ENCODE measurements around the gene PCDH19. TPM values are rescaled to one million over a fixed set of nuclear protein-coding genes. Genes with fewer than 3 reads are reported as not detected.
A peak's percentile ranks its signal among the peaks of the same experiment; 100 is the strongest.

PCDH19 gene
- total RNA-seq, 1 donor from 2014 or later: 16.4 TPM

- DNase-seq (ENCODE audit: low spot score): peak; percentile 60
- intact Hi-C loops (cut with DNase I): loop anchor here (5.0 kb wide), 1 partner anchor 1401 kb away; no protein-coding TSS in a partner anchor
Measured at GRCh38 chrX:100407784-100408712, 2.0 kb downstream of the PCDH19 start.

GRCh38 chrX:100407147-100407783 lies 2.8 kb downstream of the PCDH19 start:
- intact Hi-C loops (cut with DNase I): loop anchor here (5.0 kb wide), 1 partner anchor 1400 kb away; no protein-coding TSS in a partner anchor
- ATAC-seq (no peak), DNase-seq (ENCODE audit: low spot score) (no peak)

More at GRCh38 chrX:100407784-100408712, 2.0 kb downstream of the PCDH19 start:
- ATAC-seq: peak; percentile 39

- DNase-seq (ENCODE audit: low spot score) (no peak), ATAC-seq (no peak)
- intact Hi-C loops (cut with DNase I): loop anchor here (5.0 kb wide), 1 partner anchor 1398 kb away; no protein-coding TSS in a partner anchor
Measured at GRCh38 chrX:100405424-100405823, 4.6 kb downstream of the PCDH19 start.

- no peak for DNase-seq (ENCODE audit: low spot score)
- intact Hi-C loops (cut with DNase I): loop anchor here (5.0 kb wide), 1 partner anchor 1398 kb away; no protein-coding TSS in a partner anchor
- ATAC-seq: no peak
Measured at GRCh38 chrX:100404851-100405250, 5.2 kb downstream of the PCDH19 start.

DNA sequence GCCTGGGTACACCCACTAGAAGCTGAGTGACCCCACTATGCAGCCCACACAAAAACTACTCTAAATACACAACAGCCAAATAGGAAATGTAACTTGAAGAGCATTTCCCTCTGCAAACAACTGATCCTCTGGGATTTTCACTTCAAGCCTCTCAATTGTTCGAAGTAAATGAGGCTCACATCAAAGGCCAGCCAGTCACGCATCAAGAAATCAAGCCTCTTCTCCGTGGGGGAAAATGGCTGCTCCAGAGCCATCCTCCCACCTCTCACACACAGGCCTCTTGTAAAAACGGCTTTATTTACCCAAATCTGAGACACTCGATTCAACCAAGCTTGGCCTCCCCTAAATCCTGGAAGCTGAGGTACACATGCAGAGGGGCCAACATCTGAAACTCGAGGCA lies 14.3 kb downstream of the PCDH19 start:
- intact Hi-C loops (cut with DNase I): no loop called here
- peak; percentile 13 for ATAC-seq
- no peak for DNase-seq (ENCODE audit: low spot score)

DNA sequence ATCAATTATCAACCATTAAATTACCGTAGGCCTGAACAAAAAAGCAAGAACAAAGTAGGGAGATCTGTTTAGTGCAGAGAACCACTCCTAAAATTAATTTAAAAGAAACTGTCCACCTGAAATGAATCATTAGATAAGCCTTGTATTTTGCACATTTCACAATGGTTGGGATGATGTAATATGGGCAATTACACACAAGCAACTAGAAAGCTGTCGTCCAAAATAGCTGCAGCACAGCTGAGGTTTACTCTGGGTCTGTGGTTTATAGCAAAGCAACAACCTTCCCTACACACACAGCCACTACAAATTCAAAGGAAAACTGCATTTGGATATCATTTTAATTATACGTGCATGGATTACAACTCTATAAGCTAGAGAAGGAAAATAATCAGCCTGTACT lies 28.5 kb downstream of the PCDH19 start:
- DNase-seq (ENCODE audit: low spot score) (no peak), ATAC-seq (no peak)
- intact Hi-C loops (cut with DNase I): no loop called here

DNA sequence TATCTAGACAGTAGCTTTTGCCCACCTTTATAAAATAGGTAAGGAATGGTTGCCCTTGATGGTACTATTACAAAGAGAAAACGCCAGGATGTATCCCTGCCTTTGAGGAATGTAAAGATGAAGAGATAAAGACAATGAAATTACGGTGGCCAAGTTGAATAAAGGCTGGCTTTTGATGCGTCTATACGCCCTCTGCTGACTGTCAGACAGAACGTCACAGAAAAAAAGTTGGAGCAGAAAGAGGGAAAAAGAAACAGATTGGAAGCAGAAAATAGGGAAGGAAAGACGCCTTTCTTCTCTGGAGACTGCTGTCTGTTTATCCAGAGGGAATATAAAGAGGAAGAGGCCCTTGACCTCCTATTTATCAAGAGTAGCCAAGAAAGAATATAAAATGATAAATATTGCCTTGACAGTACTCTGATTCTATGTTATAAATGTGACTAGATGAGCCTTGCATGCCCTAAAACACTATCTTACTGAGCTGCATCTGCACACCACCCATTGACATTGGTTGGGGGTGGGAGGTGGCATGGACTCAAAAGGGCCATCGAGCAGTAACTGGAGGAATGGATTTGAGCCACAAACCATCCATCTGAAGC lies 30.6 kb downstream of the PCDH19 start:
- ATAC-seq (peak; percentile 46), DNase-seq (ENCODE audit: low spot score) (no peak)
- intact Hi-C loops (cut with DNase I): no loop called here

GRCh38 chrX:100377826-100378225 lies 32.2 kb downstream of the PCDH19 start:
- intact Hi-C loops (cut with DNase I): no loop called here
- DNase-seq (ENCODE audit: low spot score): no peak
- ATAC-seq: no peak

GRCh38 chrX:100376576-100376975 lies 33.5 kb downstream of the PCDH19 start:
- intact Hi-C loops (cut with DNase I): no loop called here
- no peak for DNase-seq (ENCODE audit: low spot score)
- no peak for ATAC-seq

DNA sequence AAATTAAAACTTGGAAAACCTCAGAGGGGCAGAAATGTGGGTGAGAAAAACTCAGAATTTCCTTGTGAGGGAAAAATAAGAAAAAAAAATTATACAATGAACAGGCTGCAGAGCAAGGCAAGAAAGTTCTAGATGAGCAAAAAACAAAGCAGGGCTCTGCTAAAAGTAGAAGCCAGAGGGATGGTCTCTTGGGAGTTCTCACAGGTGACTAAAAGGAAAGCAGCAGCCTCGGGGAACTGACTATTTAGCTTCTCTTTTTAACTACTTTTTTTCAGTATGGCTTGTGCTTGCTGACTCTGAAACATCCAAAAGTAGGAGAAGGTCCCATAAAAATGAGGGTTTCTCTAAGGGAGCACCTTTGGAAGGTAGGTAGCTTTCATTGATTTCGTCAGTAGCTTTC lies 36.4 kb downstream of the PCDH19 start:
- intact Hi-C loops (cut with DNase I): no loop called here
- DNase-seq (ENCODE audit: low spot score): no peak
- ATAC-seq: no peak

DNA sequence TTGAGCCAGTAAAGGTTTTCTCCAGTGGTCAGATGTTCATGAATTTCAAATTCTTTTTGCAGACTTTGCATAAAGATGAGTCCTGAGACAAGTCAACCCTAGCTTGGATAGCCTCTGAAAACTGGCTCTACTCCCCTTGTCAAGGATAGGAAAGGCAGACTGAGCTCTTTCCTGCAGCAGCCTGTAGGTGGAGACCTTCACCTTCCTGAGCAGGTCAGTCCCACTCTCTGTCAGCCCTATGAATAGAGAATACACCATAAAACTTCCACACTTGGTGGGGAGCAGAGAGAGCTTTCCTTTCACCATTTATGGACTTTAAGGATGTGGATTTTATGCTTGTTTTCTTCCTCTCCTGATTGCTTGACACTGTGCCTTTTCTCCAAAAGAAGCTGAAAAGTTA lies 41.9 kb downstream of the PCDH19 start:
- ATAC-seq: peak; percentile 26
- intact Hi-C loops (cut with DNase I): no loop called here
- no peak for DNase-seq (ENCODE audit: low spot score)

DNA sequence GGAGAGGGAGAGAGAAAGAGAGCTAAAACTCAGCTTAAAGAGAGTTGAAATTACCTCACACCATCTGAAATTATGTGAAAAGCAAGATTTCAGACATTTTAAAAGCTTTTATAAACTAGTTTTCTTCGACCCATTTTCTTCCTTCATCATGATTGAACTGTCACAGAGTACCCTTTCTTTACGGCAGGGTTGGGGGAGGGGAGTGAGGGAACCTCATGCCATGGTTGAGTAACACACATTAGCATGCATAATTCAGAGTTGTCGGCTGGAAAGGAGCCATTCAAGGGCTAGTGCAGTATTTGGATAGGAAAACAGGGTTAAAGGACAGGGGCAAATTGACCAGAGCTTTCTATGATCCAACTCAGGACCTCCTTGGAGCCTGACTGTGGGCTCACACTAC lies 46.2 kb downstream of the PCDH19 start:
- ATAC-seq (no peak), DNase-seq (ENCODE audit: low spot score) (no peak)
- intact Hi-C loops (cut with DNase I): no loop called here

DNA sequence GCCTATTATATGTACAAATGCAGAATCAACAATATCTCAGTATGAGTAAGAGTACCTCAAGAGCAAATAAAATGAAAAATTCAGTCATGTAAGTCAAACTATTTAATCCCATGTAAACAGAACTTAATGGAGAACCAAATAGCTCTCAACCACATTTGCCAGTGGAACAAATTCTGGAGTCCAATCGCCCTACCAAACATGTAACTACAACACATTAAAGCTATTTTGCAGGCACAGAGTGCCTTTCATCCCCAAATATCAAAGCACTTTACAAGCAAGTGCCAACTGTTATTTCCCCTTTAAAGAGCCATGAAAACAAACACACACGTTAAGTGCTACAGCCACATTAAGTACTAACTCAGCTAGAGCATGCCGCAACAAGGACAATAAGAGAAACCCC lies 51.3 kb downstream of the PCDH19 start:
- DNase-seq (ENCODE audit: low spot score): no peak
- intact Hi-C loops (cut with DNase I): no loop called here
- ATAC-seq: no peak

- ATAC-seq (no peak), DNase-seq (ENCODE audit: low spot score) (no peak)
- intact Hi-C loops (cut with DNase I): no loop called here
Measured at GRCh38 chrX:100356351-100356896, 53.6 kb downstream of the PCDH19 start.

- no peak for DNase-seq (ENCODE audit: low spot score)
- intact Hi-C loops (cut with DNase I): no loop called here
- no peak for ATAC-seq
Measured at GRCh38 chrX:100355680-100356079, 54.4 kb downstream of the PCDH19 start.

DNA sequence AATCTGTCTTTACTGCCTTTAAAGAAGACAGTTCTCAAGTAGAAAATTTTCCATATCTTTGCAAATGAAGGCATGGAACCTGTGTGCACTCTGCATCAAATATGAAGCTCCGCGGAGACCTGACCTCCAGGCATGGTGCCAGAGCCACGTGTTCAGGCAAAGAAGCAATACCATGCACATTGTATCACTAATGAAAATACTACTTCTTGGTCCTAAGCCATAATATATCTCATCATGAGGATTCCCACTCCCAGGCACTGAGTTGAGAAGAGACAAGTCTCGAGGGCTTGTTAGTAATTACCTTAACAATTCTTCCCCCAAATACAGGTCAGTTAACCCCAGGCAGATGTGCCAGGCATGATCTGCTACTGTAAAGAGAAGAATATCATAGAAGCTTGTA lies 56.7 kb downstream of the PCDH19 start:
- DNase-seq (ENCODE audit: low spot score) (no peak), ATAC-seq (no peak)
- intact Hi-C loops (cut with DNase I): no loop called here

GRCh38 chrX:100350704-100351489 lies 59.2 kb downstream of the PCDH19 start:
- intact Hi-C loops (cut with DNase I): no loop called here
- DNase-seq (ENCODE audit: low spot score): no peak
- ATAC-seq: no peak

GRCh38 chrX:100349391-100349790 lies 60.7 kb downstream of the PCDH19 start:
- DNase-seq (ENCODE audit: low spot score): no peak
- intact Hi-C loops (cut with DNase I): no loop called here
- no peak for ATAC-seq

GRCh38 chrX:100341142-100341510 lies 68.9 kb downstream of the PCDH19 start:
- DNase-seq (ENCODE audit: low spot score): no peak
- ATAC-seq: no peak
- intact Hi-C loops (cut with DNase I): no loop called here
